RWPE2 (cell line): Measurements from ENCODE around the gene CRYZL1.

ENCODE experiments used
- ATAC-seq: fragments of 200-7000 bp; cut with Tn5 transposase; 3 replicates; pipeline ENCODE4 v1.9.1; 2021; ENCODE audit warnings: low read depth
- DNase-seq: peaks from one replicate; pipeline ENCODE4 v3.0.0-alpha.2; 2020; ENCODE audit warnings: low spot score
- H3K27ac ChIP-seq: fragments of 450-650 bp; 2 replicates; pipeline ENCODE4 v1.5.1; 2017; ENCODE audit warnings: mild to moderate bottlenecking; ENCODE audit not compliant: poor library complexity, severe bottlenecking
- H3K27me3 ChIP-seq: fragments of 250-450 bp; sonication (Bioruptor Pico); 2 replicates; pipeline ENCODE4 v1.5.1; 2021; ENCODE audit warnings: mild to moderate bottlenecking, moderate library complexity; ENCODE audit not compliant: insufficient read depth, poor library complexity, severe bottlenecking
- H3K36me3 ChIP-seq: fragments of 250-450 bp; sonication (Bioruptor Pico); 2 replicates; pipeline ENCODE4 v1.5.1; 2020; ENCODE audit warnings: low read depth, mild to moderate bottlenecking, moderate library complexity
- H3K4me1 ChIP-seq: fragments of 250-450 bp; sonication (Bioruptor Pico); 2 replicates; pipeline ENCODE4 v1.5.1; 2021; ENCODE audit warnings: mild to moderate bottlenecking, moderate library complexity; ENCODE audit not compliant: insufficient read depth, poor library complexity, severe bottlenecking
- H3K4me3 ChIP-seq: fragments of 250-450 bp; sonication (Bioruptor Pico); 2 replicates; pipeline ENCODE4 v1.5.1; 2021; ENCODE audit warnings: mild to moderate bottlenecking, moderate library complexity; ENCODE audit not compliant: severe bottlenecking
- H3K9me3 ChIP-seq: fragments of 250-450 bp; sonication (Bioruptor Pico); 2 replicates; pipeline ENCODE4 v1.5.1; 2021; ENCODE audit warnings: mild to moderate bottlenecking, moderate library complexity; ENCODE audit not compliant: severe bottlenecking
- TF ChIP-seq, protein P1 (sequence below): fragments of 450-650 bp; IDR thresholded peaks from one replicate; pipeline ENCODE4 v1.5.1; 2017; ENCODE audit warnings: mild to moderate bottlenecking, moderate library complexity; ENCODE audit not compliant: poor library complexity, severe bottlenecking

Gene CRYZL1

DNA sequence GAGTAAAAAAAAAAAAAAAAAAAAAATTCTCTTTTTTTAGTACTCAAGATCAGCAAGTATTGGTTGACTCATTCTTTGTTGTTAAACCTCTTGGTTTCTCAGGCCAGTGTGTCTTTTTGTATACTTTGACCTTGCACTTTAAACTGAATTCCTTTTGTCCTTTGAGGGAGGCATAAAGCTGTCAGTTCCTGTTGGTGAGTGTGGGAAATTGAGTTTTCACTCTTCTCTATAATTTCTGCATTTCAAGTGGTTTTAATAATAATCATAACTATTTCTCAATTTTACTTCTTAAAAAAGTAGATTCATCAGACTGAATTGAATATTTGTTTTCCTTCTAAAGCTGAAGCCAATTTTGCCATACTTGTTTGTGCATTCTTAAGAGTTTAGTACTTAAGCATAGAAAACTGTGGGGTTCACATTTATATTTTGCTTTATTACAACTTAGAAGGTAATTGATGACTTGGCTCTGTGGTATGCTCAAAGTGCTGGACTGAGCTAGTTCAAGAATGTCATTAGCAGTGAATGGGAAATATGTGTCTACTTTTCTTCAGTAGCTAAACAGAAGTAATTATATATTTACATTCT lies 44.2 kb upstream of the CRYZL1 start:
- peaks cover 41% of the 10 kb centered on the region for H3K4me1 ChIP-seq
- TF ChIP-seq, protein P1, sequence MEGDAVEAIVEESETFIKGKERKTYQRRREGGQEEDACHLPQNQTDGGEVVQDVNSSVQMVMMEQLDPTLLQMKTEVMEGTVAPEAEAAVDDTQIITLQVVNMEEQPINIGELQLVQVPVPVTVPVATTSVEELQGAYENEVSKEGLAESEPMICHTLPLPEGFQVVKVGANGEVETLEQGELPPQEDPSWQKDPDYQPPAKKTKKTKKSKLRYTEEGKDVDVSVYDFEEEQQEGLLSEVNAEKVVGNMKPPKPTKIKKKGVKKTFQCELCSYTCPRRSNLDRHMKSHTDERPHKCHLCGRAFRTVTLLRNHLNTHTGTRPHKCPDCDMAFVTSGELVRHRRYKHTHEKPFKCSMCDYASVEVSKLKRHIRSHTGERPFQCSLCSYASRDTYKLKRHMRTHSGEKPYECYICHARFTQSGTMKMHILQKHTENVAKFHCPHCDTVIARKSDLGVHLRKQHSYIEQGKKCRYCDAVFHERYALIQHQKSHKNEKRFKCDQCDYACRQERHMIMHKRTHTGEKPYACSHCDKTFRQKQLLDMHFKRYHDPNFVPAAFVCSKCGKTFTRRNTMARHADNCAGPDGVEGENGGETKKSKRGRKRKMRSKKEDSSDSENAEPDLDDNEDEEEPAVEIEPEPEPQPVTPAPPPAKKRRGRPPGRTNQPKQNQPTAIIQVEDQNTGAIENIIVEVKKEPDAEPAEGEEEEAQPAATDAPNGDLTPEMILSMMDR = no peak
- H3K27me3 ChIP-seq = no peaks in the 10 kb centered on the region
- peak; percentile 57 for ATAC-seq
- H3K4me3 ChIP-seq = no peak overlapping the region
- H3K9me3 ChIP-seq = no peaks in the 10 kb centered on the region
- no peaks in the 10 kb centered on the region for H3K36me3 ChIP-seq
- no peak for DNase-seq
- H3K27ac ChIP-seq = peak overlapping the region; percentile 94

DNA sequence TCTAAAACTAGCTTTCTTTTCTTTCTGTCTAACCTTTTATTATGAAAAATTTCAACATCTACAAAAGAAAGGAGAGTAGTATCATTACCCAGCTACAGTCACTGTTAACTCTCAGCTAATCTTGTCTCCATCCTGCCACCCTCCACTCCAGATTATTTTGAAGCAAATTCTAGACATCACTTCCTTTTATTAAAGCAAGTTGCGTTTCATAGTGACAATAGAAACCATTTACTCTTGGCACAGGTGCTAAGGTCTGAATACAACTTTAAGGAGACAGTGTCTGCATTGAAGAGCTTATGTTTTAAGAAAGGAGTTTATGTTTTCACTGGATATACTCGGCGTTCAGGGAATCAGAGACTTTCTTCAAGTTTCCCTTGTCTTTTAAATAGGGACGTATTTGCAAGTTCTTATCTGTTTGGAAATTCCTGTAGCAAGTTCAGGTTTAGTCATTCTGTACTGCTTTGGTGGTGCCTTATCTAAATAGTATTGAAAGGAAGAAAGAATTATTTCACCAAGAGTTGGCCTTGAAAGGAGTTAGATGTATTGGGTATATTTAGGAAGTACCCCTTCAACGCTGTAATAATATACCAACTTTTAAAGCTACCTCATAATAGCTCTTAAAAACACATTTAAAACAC lies 43.5 kb upstream of the CRYZL1 start:
- TF ChIP-seq, protein P1 = no peak
- peaks cover 41% of the 10 kb centered on the region for H3K4me1 ChIP-seq
- H3K36me3 ChIP-seq = no peaks in the 10 kb centered on the region
- ATAC-seq = no peak
- DNase-seq = no peak
- H3K9me3 ChIP-seq = no peaks in the 10 kb centered on the region
- no peaks in the 10 kb centered on the region for H3K27me3 ChIP-seq
- H3K4me3 ChIP-seq = no peak overlapping the region
- H3K27ac ChIP-seq = peak overlapping the region; percentile 94

DNA sequence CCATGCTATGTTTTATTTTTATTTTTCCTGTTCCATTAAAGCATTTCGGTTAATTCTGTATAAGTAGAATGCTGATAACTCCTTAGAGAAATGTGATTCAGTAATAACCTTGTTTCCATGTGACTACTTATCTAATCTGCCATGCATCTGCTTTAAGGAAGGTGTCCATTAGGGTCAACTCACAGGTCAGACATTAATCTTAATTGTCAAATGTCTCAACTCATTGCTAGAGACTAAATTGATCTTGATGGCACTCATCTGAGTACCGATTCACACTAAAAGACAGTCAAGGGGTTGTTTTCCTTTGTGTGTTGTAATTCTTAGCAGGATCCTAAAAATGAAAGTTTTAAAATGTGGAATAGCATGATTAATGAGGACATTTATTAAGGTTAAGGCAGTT lies 42.5 kb upstream of the CRYZL1 start:
- ATAC-seq (no peak), DNase-seq (no peak)
- Histone ChIP-seq H3K4me1 (peaks cover 44% of the 10 kb centered on the region), H3K27me3 (no peaks in the 10 kb centered on the region), H3K36me3 (no peaks in the 10 kb centered on the region), H3K27ac (peak overlapping the region; percentile 94), H3K4me3 (no peak overlapping the region), H3K9me3 (no peaks in the 10 kb centered on the region)
- TF ChIP-seq, protein P1 = no peak

DNA sequence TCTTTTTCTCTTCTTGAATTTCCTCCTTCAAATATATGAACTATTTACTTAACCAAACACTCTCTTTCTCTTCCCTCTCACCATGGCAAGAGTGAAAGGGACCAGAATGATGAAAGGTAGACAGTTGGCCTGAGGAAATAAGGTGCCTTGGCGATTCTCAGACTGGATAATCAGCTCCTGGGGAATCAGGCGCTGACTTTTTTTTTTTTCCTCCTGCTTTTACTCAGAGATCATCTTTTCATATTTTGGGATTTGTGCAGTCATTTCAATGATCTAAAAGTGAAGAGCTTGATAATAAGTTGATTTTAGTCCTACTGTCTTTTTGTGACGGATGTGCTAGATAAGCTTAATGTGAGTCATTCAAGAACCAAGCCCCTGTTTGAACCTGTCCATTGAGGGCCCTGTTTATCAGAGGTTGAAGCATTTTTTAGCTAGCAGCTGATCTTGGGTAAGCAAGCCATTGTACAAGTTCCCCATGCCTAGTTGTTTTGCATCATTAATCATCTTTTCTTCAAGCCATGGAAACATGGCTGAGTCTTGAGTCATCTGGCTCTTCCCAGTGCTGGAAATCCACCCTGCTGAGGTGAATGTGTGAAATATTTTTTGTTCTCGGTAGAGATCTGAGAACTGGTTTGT lies 41.6 kb upstream of the CRYZL1 start:
- no peaks in the 10 kb centered on the region for H3K36me3 ChIP-seq
- no peaks in the 10 kb centered on the region for H3K9me3 ChIP-seq
- ATAC-seq (peak; percentile 93), DNase-seq (no peak)
- peaks cover 54% of the 10 kb centered on the region for H3K4me1 ChIP-seq
- TF ChIP-seq, protein P1 = no peak
- peak overlapping the region; percentile 94 for H3K27ac ChIP-seq
- H3K27me3 ChIP-seq = no peaks in the 10 kb centered on the region
- H3K4me3 ChIP-seq = no peak overlapping the region

DNA sequence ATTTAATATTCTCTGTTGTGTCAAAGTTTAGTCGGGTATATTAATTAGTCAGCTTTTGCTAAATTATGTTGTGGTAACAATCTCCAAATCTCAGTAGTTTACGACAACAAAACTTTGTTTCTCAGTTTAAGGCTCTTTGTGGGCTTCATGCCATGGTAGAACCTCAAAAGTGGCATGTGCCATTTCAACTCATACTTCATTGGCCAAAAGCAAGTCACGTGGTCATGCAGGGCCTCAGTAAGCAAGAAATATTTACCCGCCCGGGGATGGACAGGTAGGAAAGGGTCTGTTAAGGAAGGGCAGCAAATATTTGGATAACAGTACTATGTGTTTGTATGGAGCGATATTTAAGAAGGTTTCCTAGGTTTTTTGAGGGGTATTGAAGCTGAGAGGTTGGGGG lies 39.3 kb upstream of the CRYZL1 start:
- Histone ChIP-seq H3K27ac (no peak overlapping the region), H3K9me3 (no peaks in the 10 kb centered on the region), H3K4me3 (no peak overlapping the region), H3K27me3 (no peaks in the 10 kb centered on the region), H3K36me3 (no peaks in the 10 kb centered on the region), H3K4me1 (peaks cover 45% of the 10 kb centered on the region)
- TF ChIP-seq, protein P1 = no peak
- DNase-seq (no peak), ATAC-seq (no peak)
